SK-N-MC (cell line): ENCODE data around the gene CAMTA1.

Experiments used
- EZH2 ChIP-seq: fragments of 200-600 bp; sonication (generic); IDR thresholded peaks from one replicate; pipeline ENCODE4 v1.6.1; 2017; ENCODE audit warnings: antibody characterized with exemption
- POLR2AphosphoS5 ChIP-seq: IDR thresholded peaks from 2 replicates; pipeline ENCODE4 v1.6.1; 2012; ENCODE audit warnings: mild to moderate bottlenecking, low read depth, low read length, borderline replicate concordance

GRCh38 chr1:7442036-7442435 is 656.8 kb downstream of the CAMTA1 start:
- TF ChIP-seq EZH2 (no peak), POLR2AphosphoS5 (no peak)
